ENCODE measurements around the gene FBXL19. TPM values are rescaled to one million over a fixed set of nuclear protein-coding genes. Genes with fewer than 3 reads are reported as not detected.

The FBXL19 gene
- total RNA-seq, 1 experiment from 2014 or later = 70.8 TPM

DNA sequence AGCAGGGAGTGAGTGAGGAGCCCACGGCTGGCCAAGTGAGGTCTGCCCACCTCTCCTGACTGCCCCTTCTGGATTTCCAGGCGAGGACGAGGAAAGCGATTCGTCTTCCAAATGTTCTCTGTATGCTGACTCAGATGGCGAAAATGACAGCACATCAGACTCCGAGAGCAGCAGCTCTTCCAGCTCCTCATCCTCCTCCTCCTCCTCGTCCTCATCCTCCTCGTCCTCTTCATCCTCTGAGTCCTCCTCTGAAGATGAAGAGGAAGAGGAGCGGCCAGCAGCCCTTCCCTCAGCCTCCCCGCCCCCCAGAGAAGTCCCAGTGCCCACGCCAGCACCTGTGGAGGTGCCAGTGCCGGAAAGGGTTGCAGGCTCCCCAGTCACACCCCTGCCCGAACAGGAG lies 47.9 kb downstream of the FBXL19 start:
- no peaks in the 10 kb centered on the region for H3K9me2 ChIP-seq (ENCODE audit: insufficient read depth)
- H3K9me3 ChIP-seq (ENCODE audit: insufficient read depth, low read depth) = no peaks in the 10 kb centered on the region
- no peaks in the 10 kb centered on the region for H3K79me2 ChIP-seq (ENCODE audit: low read depth)
- H3K4me3 ChIP-seq = no peak overlapping the region
- H4K20me1 ChIP-seq (ENCODE audit: insufficient read depth) = peaks cover 11% of the 10 kb centered on the region
- ChIA-PET CTCF (interaction anchor here (0.6 kb wide), 1 partner anchor 24 kb away, joined by 9 read pairs; no protein-coding TSS in a partner anchor), POLR2A (ENCODE audit: unreplicated experiment) (interaction anchor here (0.6 kb wide), 1 partner anchor 166 kb away, joined by 8 read pairs; no protein-coding TSS in a partner anchor)
- H2AFZ ChIP-seq = no peak overlapping the region
- H3K36me3 ChIP-seq (ENCODE audit: low read depth) = peaks cover 48% of the 10 kb centered on the region
- H3K27me3 ChIP-seq (ENCODE audit: insufficient read depth, low read depth) = no peaks in the 10 kb centered on the region
- H3K4me1 ChIP-seq (replicated peaks; ENCODE audit: insufficient read depth) = no peaks in the 10 kb centered on the region
- no peak overlapping the region for H3K4me2 ChIP-seq
- BruUV-seq (replicated peaks) = no TSS peak
- H3K27ac ChIP-seq = no peak overlapping the region
- no peaks in the 10 kb centered on the region for H3F3A ChIP-seq (ENCODE audit: insufficient read depth, low read depth)
- DNase-seq = peak in 1 of 2 experiments; percentile 30
- intact Hi-C loops (cut with micrococcal nuclease; ENCODE audit: unreplicated experiment) = no loop called here
- no peak for TF ChIP-seq EZH2 (IDR thresholded peaks at IDR 0.05; ENCODE audit: low read depth)
- TF ChIP-seq, protein P1, sequence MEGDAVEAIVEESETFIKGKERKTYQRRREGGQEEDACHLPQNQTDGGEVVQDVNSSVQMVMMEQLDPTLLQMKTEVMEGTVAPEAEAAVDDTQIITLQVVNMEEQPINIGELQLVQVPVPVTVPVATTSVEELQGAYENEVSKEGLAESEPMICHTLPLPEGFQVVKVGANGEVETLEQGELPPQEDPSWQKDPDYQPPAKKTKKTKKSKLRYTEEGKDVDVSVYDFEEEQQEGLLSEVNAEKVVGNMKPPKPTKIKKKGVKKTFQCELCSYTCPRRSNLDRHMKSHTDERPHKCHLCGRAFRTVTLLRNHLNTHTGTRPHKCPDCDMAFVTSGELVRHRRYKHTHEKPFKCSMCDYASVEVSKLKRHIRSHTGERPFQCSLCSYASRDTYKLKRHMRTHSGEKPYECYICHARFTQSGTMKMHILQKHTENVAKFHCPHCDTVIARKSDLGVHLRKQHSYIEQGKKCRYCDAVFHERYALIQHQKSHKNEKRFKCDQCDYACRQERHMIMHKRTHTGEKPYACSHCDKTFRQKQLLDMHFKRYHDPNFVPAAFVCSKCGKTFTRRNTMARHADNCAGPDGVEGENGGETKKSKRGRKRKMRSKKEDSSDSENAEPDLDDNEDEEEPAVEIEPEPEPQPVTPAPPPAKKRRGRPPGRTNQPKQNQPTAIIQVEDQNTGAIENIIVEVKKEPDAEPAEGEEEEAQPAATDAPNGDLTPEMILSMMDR (conservative IDR thresholded peaks at IDR 0.05) = no peak

DNA sequence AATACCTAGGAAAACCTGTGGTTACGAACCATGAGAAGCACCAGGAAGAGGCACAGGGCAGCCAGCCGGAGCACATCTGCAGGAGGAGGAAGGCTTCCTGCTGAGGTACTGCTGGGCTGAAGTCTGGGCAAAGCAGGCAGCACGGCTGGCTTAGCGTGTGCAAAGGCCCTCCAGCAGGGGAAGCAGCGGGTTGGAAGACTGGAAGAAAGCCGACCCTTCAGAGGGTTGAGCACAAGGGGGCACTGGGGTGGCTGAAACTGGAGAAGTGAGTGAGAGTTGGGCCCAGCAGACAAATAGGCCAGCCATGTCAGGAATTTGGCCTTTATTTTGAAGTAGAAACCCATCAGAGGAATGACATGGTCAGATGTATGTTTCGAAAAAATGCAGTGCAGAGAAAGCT lies 49.5 kb downstream of the FBXL19 start:
- H3K27me3 ChIP-seq (ENCODE audit: insufficient read depth, low read depth) = no peaks in the 10 kb centered on the region
- H2AFZ ChIP-seq = no peak overlapping the region
- H3K4me2 ChIP-seq = no peak overlapping the region
- no TSS peak for BruUV-seq (replicated peaks)
- intact Hi-C loops (cut with micrococcal nuclease; ENCODE audit: unreplicated experiment) = no loop called here
- peak in 1 of 2 experiments; percentile 9 for DNase-seq
- H3K27ac ChIP-seq = no peak overlapping the region
- H4K20me1 ChIP-seq (ENCODE audit: insufficient read depth) = peaks cover 11% of the 10 kb centered on the region
- no peaks in the 10 kb centered on the region; the same call in 1 of the 2 replicates for H3F3A ChIP-seq (ENCODE audit: insufficient read depth, low read depth)
- TF ChIP-seq EZH2 (IDR thresholded peaks at IDR 0.05; ENCODE audit: low read depth) = no peak
- TF ChIP-seq, protein P1 (conservative IDR thresholded peaks at IDR 0.05) = no peak
- H3K79me2 ChIP-seq (ENCODE audit: low read depth) = no peaks in the 10 kb centered on the region
- ChIA-PET CTCF (no interaction called here), POLR2A (ENCODE audit: unreplicated experiment) (no interaction called here)
- no peaks in the 10 kb centered on the region for H3K9me2 ChIP-seq (ENCODE audit: insufficient read depth)
- no peaks in the 10 kb centered on the region for H3K9me3 ChIP-seq (ENCODE audit: insufficient read depth, low read depth)
- H3K4me3 ChIP-seq = no peak overlapping the region
- H3K4me1 ChIP-seq (replicated peaks; ENCODE audit: insufficient read depth) = no peaks in the 10 kb centered on the region
- H3K36me3 ChIP-seq (ENCODE audit: low read depth) = peaks cover 39% of the 10 kb centered on the region

DNA sequence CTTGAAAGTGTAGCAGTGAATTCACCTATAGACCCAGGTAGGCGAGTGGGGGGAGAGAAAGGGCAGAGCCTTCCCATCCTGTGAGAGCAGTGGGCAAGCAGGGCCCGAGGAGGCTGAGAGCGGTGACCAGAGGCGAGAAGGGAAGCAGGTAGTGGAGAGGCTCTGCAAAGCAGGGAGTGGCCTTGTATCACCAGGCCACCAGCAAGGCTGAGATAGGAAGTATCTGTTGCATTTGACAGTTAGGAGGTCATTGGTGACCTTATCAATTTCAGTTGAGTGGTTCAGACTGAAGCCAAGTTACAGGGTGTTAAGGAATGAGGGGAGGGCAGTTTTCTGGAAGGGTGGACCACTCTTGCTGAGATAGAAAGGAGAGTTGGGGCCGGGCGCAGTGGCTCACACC lies 51.0 kb downstream of the FBXL19 start:
- peaks cover 30% of the 10 kb centered on the region for H3K36me3 ChIP-seq (ENCODE audit: low read depth)
- H3K9me2 ChIP-seq (ENCODE audit: insufficient read depth) = no peaks in the 10 kb centered on the region
- POLR2A ChIA-PET (ENCODE audit: unreplicated experiment) = no interaction called here
- no peak overlapping the region for H2AFZ ChIP-seq
- no peaks in the 10 kb centered on the region for H3K79me2 ChIP-seq (ENCODE audit: low read depth)
- TF ChIP-seq EZH2 (IDR thresholded peaks at IDR 0.05; ENCODE audit: low read depth) = no peak
- TF ChIP-seq, protein P1 (conservative IDR thresholded peaks at IDR 0.05) = no peak
- H3K4me2 ChIP-seq = no peak overlapping the region
- CTCF ChIA-PET = no interaction called here
- no peaks in the 10 kb centered on the region for H3K4me1 ChIP-seq (replicated peaks; ENCODE audit: insufficient read depth)
- H3K27me3 ChIP-seq (ENCODE audit: insufficient read depth, low read depth) = no peaks in the 10 kb centered on the region
- H3K27ac ChIP-seq = no peak overlapping the region
- intact Hi-C loops (cut with micrococcal nuclease; ENCODE audit: unreplicated experiment) = no loop called here
- no peaks in the 10 kb centered on the region; the same call in 1 of the 2 replicates for H3F3A ChIP-seq (ENCODE audit: insufficient read depth, low read depth)
- H4K20me1 ChIP-seq (ENCODE audit: insufficient read depth) = peaks cover 12% of the 10 kb centered on the region; the same call in 1 of the 2 replicates
- no peak overlapping the region for H3K4me3 ChIP-seq
- no peaks in the 10 kb centered on the region for H3K9me3 ChIP-seq (ENCODE audit: insufficient read depth, low read depth)
- DNase-seq = peak in 1 of 2 experiments; percentile 13
- BruUV-seq (replicated peaks) = no TSS peak
